Calu3 (cell line): ENCODE results near the gene CD37. TPM values are rescaled to one million over a fixed set of nuclear protein-coding genes. Genes with fewer than 3 reads are reported as not detected.

ENCODE experiments used
- BruUV-seq: library from RNA; stranded (reverse); fragments of 400-500 nt; replicated peaks from 2 replicates; lab custom pipeline; 2021; lab: Mats Ljungman, UMichigan
- CTCF ChIA-PET: fragments of 300-600 bp; sonication (Branson Sonifier 250); formaldehyde crosslinking; loops from one replicate; lab custom pipeline; 2022; ENCODE audit warnings: antibody characterized with exemption; lab: Charles Lee
- DNase-seq: peaks from one replicate; pipeline ENCODE4 v3.0.0; 2022
- H3K27ac Mint-ChIP-seq: one replicate; pipeline ENCODE4 v1.8.0; 2022; ENCODE audit warnings: mixed read lengths; ENCODE audit not compliant: unreplicated experiment
- H3K27me3 Mint-ChIP-seq: one replicate; pipeline ENCODE4 v1.8.0; 2022; ENCODE audit warnings: mixed read lengths; ENCODE audit not compliant: unreplicated experiment
- H3K36me3 Mint-ChIP-seq: one replicate; pipeline ENCODE4 v1.8.0; 2022; ENCODE audit warnings: mild to moderate bottlenecking, moderate library complexity, mixed read lengths; ENCODE audit not compliant: insufficient read depth, unreplicated experiment
- H3K4me1 Mint-ChIP-seq: one replicate; pipeline ENCODE4 v1.8.0; 2022; ENCODE audit warnings: mild to moderate bottlenecking, low read depth, mixed read lengths; ENCODE audit not compliant: unreplicated experiment
- H3K4me3 Mint-ChIP-seq: one replicate; pipeline ENCODE4 v1.8.0; 2022; ENCODE audit warnings: mild to moderate bottlenecking, low read depth, moderate library complexity, mixed read lengths; ENCODE audit not compliant: unreplicated experiment
- H3K9me3 Mint-ChIP-seq: one replicate; pipeline ENCODE4 v1.8.0; 2022; ENCODE audit warnings: low read depth, mixed read lengths; ENCODE audit not compliant: unreplicated experiment
- CTCF ChIP-seq: fragments of 200-600 bp; IDR thresholded peaks from one replicate; pipeline ENCODE4 v1.8.0; 2022; ENCODE audit warnings: antibody characterized with exemption; ENCODE audit not compliant: unreplicated experiment
- intact Hi-C: fragments of 100-400 bp; cut with micrococcal nuclease; formaldehyde crosslinking; loops from one replicate; pipeline ENCODE4 v1.10.0; 2022; ENCODE audit not compliant: unreplicated experiment
- total RNA-seq: library from RNA; stranded (reverse); gene quantifications from 2 replicates; pipeline ENCODE4 v1.2.3, GENCODE V29; 2022

The CD37 gene
- total RNA-seq, 1 experiment from 2014 or later = not detected

DNA sequence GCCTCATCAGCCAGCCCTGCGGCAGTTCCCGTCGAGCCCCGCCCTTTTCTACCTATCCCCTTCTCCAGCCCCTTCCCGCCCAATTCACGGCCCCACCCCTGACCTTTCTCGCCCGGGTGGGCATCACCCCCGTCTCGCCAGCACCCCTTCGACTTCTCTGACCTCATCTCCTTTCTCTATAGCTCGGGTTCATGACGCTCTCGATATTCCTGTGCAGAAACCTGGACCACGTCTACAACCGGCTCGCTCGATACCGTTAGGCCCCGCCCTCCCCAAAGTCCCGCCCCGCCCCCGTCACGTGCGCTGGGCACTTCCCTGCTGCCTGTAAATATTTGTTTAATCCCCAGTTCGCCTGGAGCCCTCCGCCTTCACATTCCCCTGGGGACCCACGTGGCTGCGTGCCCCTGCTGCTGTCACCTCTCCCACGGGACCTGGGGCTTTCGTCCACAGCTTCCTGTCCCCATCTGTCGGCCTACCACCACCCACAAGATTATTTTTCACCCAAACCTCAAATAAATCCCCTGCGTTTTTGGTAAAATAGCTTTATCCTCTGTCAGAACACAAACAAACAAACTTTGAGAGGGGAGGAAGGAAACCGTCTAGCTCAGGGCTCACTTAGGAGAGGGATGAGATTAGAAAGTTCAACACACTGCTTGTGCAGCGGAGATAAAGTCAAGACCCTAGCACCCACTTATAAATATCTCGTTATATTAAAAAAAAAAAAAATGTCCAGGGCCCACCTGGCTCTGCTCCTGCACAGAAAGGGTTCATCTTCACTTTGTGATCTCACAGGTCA is 5.1 kb downstream of the CD37 start:
- BruUV-seq = no TSS peak
- no peak overlapping the region for H3K27ac Mint-ChIP-seq
- peak overlapping the region; percentile 56 for H3K4me3 Mint-ChIP-seq
- no peaks in the 10 kb centered on the region for H3K9me3 Mint-ChIP-seq
- peaks cover 58% of the 10 kb centered on the region for H3K27me3 Mint-ChIP-seq
- CTCF ChIA-PET = no interaction called here
- peak; percentile 67 for DNase-seq
- no peak for TF ChIP-seq CTCF
- intact Hi-C loops = no loop called here
- H3K4me1 Mint-ChIP-seq = peaks cover 10% of the 10 kb centered on the region
- no peaks in the 10 kb centered on the region for H3K36me3 Mint-ChIP-seq

GRCh38 chr19:49340865-49341718 is 5.9 kb downstream of the CD37 start:
- H3K4me1 Mint-ChIP-seq = peaks cover 10% of the 10 kb centered on the region
- DNase-seq = no peak
- H3K27ac Mint-ChIP-seq = no peak overlapping the region
- intact Hi-C loops = no loop called here
- H3K36me3 Mint-ChIP-seq = no peaks in the 10 kb centered on the region
- no peak for TF ChIP-seq CTCF
- peaks cover 49% of the 10 kb centered on the region for H3K27me3 Mint-ChIP-seq
- no TSS peak for BruUV-seq
- CTCF ChIA-PET = interaction anchor here (0.5 kb wide), 1 partner anchor 35 kb away, joined by 5 read pairs; no protein-coding TSS in a partner anchor
- H3K4me3 Mint-ChIP-seq = peak overlapping the region; percentile 56
- H3K9me3 Mint-ChIP-seq = no peaks in the 10 kb centered on the region

DNA sequence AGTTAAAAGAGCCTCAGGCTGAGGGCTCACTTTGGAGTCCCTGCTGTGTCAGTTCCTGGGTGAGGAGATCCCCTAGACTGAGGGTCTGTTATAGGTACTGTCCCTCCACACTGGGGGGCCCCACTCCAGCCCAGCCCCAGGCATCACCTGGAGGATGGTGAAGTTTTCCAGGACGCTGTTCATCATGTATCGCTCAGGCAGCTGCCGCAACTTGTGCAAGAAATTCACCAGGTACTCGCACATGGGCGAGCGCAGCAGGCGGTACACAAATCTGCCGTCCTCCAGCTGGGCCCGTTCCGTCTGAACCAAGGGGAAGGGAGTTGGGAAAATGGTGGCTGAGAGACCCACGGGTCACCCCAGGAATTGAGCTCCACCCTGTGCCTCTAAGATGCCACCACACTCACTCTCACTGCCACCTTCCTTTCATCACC is 7.1 kb downstream of the CD37 start:
- H3K36me3 Mint-ChIP-seq = no peaks in the 10 kb centered on the region
- DNase-seq = no peak
- intact Hi-C loops = no loop called here
- no peak overlapping the region for H3K27ac Mint-ChIP-seq
- BruUV-seq = no TSS peak
- no peak for TF ChIP-seq CTCF
- no peaks in the 10 kb centered on the region for H3K9me3 Mint-ChIP-seq
- peaks cover 10% of the 10 kb centered on the region for H3K4me1 Mint-ChIP-seq
- CTCF ChIA-PET = no interaction called here
- H3K4me3 Mint-ChIP-seq = no peak overlapping the region
- H3K27me3 Mint-ChIP-seq = peaks cover 37% of the 10 kb centered on the region

GRCh38 chr19:49343123-49343522 is 7.9 kb downstream of the CD37 start:
- Mint-ChIP-seq H3K9me3 (no peaks in the 10 kb centered on the region), H3K27ac (no peak overlapping the region), H3K27me3 (peaks cover 29% of the 10 kb centered on the region), H3K4me1 (peaks cover 10% of the 10 kb centered on the region), H3K4me3 (no peak overlapping the region), H3K36me3 (no peaks in the 10 kb centered on the region)
- no peak for TF ChIP-seq CTCF
- CTCF ChIA-PET = no interaction called here
- no TSS peak for BruUV-seq
- intact Hi-C loops = no loop called here
- DNase-seq = no peak
